ENCODE results near the gene MEI1.

DNA sequence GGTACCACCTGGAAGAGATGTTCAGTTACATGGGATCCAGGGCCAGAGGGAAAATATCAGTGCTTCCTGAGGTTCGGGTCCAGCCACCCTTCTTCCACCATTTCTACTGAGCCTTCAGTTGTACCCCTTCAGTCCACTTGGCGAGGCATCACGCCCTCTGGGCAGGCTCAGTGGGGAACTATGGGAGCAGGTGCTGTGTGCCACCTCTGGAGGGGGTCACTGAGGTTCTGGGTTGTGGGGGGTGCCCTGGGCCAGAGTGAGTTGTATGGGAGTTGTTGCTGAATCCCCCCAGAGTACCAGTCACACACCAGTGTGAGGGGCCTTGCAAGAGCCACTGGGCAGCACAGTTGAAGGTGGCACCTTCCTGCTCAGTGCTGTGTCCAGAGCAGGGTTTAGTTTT lies 130.9 kb downstream of the MEI1 start:
- TF ChIP-seq, protein P1, sequence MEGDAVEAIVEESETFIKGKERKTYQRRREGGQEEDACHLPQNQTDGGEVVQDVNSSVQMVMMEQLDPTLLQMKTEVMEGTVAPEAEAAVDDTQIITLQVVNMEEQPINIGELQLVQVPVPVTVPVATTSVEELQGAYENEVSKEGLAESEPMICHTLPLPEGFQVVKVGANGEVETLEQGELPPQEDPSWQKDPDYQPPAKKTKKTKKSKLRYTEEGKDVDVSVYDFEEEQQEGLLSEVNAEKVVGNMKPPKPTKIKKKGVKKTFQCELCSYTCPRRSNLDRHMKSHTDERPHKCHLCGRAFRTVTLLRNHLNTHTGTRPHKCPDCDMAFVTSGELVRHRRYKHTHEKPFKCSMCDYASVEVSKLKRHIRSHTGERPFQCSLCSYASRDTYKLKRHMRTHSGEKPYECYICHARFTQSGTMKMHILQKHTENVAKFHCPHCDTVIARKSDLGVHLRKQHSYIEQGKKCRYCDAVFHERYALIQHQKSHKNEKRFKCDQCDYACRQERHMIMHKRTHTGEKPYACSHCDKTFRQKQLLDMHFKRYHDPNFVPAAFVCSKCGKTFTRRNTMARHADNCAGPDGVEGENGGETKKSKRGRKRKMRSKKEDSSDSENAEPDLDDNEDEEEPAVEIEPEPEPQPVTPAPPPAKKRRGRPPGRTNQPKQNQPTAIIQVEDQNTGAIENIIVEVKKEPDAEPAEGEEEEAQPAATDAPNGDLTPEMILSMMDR (IDR thresholded peaks at IDR 0.05; ENCODE audit: low read depth, low read length) = no peak
- no peak for TF ChIP-seq EZH2phosphoT487 (IDR thresholded peaks at IDR 0.05; ENCODE audit: low read depth)

Data from OCI-LY3 (cell line).